HG03025 (cell line): ENCODE data around the gene PRR5.

ENCODE experiments used
- ATAC-seq: cut with Tn5 transposase; IDR thresholded peaks from one replicate; pipeline ENCODE4 v1.9.1; 2021; ENCODE audit warnings: mild to moderate bottlenecking, moderate library complexity; ENCODE audit not compliant: unreplicated experiment, low FRiP score

Gene PRR5

DNA sequence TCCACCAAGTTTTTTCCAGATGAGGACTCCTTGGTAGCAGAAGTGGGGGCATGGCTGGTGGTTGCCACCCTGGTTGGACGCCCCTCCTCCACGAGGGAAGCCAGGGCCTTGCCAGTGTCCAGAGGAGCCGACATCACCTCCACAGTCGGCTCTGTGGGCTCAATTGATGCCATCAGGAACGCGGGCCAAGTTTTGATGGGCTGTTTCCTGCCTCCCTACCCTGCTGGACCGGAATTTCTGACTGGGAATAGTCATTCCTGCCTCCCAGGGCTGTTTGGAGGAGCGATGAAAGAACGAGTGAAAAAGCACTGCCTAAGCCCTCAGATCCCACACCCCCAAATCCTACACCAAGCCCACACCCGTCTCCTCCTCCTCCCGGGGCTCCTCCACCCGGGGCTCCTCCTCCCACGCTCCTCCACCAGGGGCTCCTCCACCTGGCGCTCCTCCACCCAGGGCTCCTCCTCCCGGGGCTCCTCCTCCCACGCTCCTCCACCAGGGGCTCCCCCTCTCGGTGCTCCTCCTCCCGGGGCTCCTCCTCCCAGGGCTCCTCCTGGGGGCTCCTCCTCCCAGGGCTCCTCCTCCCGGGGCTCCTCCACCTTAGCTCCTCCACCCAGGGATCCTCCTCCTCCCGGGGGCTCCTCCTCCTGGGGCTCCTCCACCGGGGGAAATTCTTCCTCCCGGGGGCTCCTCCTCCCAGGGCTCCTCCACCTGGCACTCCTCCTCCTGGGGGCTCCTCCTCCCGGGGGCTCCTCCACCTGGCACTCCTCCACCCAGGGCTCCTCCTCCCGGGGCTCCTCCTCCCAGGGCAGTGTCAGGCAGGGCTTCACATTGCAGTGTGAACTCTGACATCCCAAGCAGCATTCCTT is 10.0 kb upstream of the PRR5 start:
- ATAC-seq, result no peak

DNA sequence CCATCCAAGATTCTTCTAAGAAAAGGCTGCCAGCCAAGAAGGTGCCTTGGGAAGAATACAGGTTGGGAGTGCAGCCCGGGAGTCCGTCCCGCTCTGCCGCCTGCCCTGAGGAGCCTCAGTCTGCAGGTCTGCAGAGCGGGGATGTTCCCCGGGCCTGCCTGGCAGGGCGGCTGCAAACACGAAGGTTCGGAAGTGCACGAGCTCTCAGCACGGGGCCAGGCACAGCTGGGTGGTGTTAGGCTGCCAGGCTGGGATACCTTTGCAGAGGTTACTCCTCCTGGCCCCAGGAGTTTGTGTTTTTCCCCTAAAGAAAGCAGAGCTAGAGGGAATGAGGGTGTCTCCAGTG is 9.4 kb upstream of the PRR5 start:
- ATAC-seq, result no peak

DNA sequence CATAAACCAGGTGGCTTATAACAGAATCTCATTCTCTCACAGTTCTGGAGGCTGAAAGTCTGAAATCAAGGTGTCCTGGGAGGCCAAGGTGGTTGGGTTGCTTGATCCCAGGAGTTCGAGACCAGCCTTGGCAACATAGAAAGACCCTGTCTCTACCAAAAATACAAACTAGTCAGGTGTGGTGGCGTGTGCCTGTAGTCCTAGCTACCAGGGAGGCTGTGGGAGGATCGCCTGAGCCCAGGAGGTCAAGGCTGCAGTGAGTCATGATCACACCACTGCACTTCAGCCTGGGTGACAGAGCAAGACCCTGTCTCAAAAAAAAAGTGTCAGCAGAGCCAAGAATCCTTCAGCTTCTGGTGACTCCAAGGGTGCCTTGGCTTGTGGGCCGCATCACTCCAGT is 8.9 kb upstream of the PRR5 start:
- ATAC-seq, result no peak

DNA sequence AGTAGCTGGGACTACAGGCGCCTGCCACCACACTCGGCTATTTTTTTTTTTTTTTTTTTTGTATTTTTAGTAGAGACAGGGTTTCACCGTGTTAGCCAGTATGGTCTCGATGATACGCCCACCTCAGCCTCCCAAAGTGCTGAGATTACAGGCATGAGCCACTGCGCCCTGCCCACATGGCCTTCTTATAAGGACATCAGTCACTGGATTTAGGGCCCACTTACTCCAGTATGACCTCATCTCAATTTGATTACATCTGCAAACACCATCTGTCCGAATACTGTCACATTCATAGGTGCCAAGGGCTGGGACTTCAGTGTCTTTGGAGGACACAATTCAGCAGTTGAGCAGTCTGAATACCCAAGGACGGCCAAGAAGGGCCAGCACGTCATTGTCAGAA is 8.2 kb upstream of the PRR5 start:
- ATAC-seq, result no peak

DNA sequence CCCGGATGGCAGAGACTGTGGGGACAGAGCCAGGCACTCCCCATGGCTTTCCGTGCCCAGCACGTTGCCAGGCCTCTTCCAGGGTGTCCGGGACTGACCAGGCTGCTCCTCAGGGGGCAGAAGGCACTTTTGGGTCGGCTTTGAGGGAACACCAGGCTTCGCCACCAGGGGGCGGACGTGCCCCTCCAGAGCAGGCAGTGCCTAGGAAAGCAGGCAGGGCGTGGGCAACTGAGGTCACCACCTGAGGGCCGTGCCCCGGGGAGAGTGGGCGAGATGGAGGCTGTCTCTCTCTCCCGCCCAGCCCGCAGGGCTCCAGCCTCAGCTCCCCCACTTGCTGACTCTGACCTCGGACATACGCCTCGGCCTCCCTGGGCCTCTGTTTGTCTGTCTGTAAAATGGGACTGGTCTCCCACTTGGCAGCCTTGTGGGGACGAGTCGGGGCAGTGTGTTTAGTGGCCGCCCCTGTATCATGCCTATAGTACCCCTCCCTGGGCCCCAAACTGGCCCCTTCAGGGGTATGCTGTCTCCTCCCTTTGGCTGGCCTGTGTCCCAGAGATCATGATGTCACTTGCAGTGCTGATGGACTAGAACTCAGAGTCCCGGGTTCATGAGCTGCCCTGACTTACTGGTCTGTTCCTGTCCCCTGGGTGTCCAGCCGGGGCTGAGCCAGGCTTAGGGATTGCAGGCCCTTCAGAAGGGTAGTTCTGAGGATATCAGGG is 4.4 kb upstream of the PRR5 start:
- ATAC-seq, result no peak

DNA sequence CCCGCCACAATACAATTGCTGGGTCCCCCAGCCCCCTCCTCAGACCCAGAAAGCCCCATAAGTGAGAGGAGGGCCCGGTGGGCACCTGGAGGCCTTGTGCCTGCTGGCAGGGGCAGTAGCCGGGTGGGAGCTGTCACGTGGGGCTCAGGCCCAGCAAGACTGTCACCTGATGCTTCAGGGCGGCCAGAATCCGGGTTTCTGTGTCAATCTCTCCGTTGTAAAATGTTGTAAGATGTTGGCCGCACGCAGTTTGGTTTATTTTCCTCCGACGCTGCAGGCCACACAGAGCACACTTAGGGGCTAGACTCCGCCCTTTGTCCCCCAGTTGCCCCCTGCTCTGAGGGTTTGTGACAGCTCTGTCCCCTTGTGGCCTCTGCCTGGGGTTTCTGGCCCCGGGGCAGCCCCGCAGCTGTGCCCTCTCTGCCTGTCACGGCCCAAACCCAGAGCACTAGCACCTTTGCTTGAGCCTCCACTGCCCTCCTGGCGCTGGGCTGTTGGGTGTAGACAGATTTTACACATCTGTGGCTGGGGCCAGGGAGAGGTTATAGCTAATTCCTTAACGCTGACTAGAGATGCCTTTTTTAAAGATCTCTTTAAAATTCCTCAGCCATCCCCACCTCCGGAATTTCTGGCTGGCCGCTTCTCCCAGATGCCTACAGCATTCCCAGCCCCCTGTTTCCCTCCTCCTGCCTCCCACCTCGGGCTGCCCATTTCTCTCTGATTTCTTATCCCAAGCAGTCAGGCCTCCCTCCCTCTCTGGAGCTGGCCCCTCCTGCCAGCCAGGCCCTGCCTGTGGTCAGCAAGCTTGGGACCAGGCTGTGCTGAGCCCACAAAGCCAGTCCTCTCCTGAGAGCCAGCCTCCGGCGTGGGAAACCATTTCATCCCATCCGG is 3.2 kb upstream of the PRR5 start:
- ATAC-seq, result no peak

DNA sequence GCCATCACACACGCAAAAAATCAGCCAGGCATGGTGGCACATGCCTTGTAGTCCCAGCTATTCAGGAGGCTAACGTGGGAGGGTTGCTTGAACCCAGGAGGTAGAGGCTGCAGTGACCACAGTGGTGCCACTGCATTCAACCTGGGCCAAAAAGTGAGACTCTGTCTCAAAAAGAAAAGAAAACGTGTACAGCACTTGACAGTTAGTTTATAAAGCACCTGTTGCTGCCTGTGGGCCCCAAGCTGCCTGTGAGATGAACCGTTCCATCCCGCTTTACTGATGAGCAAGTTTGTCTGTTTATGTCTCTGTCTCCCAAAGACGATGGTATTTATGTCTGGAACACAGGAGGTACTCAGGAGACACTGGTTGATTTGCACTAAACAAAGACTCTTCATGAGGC is 1.5 kb upstream of the PRR5 start:
- ATAC-seq, result no peak

DNA sequence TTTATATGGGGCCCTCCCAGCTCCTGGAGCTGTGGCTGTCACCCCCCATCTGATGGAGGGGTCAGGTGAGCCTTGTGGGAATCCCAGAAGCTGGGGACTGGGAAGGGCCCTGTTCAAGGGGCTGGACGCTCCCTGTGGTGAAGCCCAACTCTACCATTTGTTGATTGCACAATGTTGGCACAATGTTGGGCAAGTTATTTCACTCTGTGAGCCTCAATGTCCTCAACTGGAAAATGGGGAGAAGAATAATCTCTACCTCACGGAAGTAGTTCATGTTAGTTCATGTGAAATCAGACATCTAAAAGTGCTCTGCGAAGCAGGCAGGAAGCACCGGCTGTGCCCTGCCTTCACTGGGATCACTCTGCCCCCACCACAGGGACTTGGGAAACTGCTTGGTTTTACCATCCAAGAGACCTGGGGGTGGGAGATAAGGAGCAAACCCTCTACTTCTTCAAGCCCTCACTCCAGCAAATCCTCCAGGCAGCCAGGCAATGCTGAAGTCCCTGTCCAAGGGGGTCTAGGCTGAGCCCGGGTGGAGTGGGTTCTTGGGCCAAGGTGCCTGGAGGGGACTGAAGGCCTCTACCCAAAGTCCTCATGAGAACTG is 715 bp upstream of the PRR5 start:
- ATAC-seq, result no peak

DNA sequence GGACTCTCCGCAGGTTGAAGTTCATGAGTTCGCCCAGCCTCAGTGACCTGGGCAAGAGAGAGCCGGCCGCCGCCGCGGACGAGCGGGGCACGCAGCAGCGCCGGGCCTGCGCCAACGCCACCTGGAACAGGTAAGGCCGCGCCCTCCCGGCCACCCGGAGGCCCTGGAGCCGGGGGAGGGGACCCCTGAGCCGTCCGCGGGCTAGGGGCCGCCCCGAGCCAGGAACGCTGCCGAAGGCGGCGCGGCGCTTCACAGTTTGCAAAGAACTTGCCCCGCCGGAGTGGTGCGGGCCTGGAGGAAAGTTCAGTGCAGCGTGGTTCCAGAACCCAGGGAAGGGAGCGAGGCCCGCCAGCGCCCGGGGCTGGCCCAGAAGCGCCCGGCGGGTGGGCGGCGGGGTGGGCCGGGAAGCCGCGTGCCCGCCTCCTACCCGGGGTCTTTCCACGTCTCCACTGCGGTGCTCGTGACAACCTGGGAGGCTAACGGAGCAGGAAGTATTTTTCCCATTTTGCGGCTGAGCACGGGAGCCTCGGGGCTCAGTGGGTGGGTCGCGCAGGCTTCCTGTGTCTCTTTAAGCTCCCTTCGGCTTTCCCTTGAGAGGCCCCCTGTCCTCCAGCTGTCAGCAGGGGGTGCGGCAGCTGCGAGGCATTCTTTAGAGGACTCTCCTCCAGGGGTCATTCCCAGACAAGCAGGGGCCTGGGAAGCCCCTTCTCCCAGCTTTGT is 635 bp downstream of the PRR5 start:
- peak; percentile 29 for ATAC-seq

DNA sequence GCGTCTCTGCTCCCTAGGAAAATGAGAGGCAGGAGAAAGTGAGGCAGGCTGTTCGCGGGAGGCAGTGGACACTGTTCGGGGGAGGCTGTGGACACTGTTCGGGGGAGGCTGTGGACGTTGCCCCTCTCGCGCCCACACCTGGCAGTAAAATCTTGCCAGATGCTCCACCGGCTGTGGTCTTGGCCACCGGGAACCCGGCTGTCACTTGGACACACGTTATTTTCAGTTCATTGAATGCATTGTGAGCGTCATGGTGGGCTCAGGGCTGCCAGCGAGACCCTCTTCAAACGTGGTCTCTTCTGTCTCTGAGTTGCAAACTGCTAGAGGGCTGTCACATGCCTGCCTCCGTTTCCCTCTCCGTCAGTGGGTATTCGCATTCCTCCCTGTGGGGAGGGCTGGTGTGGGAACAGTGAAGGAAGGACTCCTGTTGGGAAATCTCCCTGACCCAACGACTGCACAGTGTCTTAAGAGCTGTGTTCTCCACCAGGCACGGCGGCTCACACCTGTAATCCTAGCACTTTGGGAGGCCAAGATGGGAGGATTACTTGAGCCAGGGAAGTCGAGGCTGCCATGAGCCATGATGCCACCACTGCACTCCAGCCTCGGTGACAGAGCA is 1.4 kb downstream of the PRR5 start:
- ATAC-seq, result no peak

DNA sequence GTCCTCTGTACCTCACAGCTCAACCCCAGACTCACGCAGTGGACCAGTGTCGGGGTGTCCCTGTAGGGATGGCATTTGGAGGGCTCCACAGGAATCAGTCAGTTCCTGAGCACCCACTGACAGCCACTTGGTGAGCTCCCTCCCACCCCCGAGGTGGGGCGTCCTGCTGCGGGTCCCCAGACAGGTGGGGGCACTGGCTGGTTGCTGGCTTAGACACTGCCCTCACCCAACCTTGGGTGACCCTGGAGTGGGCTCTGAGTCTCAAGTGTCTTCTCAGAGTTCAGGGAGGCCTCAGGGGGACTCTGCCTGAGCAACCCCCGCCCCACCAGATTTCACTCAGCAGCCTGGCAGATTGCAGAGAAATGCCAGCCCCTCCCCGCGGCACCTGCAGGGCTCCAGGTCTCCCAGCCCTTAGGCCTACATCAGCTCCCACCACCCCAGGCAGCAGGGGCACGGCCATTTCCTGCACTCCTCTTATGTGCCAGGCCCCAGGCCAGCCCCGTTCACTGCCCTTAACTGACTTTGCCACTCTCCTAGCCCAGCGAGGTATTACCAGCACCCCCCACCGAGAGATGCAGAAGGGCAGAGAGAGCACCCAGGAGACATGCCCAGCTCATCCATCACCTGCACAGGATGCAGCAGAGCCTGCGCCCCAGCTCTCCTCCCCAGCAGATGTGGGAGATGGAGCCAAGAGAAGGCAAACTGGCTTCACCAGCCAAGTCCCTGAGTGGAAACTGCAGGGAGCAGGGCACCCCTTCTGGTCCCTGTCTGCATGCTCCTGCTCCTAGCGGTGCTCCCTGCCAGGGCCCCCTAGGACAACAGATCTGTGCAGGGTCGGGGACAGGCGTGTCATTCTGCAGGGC is 2.4 kb downstream of the PRR5 start:
- no peak for ATAC-seq

DNA sequence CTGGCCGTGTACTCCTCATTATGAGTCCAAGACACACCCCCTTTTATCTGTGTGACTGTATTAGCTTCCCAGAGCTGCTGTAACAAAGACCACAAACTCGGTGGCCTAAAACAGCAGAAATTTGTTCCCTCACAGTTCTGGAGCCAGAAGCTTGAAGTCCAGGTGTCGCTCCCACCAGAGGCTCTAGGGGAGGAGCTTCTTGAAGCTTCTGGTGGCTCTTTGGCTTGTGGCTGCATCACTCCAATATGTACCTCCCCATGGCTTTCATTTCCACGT is 3.0 kb downstream of the PRR5 start:
- ATAC-seq, result no peak

DNA sequence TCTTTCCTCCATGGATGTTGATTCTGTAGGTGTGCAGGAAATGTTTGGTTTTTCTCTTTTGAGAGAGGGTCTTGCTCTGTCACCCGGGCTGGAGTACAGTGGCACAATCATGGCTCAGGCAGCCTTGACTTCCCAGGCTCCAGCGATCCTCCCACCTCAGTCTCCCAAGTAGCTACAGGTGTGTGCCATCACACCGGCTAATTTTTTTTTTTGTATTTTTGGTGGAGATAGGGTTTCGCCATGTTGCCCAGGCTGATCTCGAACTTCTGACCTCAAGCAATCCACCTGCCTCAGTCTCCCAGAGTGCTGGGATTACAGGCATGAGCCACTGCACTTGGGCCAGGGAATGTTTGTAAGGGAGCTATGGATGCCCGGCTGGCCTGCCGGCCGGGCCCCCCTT is 4.5 kb downstream of the PRR5 start:
- ATAC-seq, result no peak

DNA sequence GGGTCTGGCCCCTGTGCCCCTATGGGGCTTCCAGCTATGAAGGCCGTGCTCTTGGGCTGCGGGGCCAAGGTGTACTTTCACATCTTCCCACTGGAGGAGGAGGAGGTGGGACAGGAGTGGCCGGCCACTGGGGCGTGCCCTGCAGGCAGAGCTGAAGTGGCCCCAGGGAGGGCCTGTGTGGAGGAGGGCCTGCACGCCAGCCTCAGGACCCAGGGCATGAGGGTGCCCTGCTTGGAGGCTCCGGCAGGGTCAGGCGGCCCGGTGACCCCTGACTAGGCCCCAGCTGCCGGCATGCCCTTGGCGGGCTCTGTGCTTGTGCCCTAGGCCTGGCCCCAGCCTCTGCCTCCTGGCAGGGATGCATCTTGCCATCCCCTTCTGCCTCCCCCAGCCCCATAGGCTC is 5.2 kb downstream of the PRR5 start:
- no peak for ATAC-seq

DNA sequence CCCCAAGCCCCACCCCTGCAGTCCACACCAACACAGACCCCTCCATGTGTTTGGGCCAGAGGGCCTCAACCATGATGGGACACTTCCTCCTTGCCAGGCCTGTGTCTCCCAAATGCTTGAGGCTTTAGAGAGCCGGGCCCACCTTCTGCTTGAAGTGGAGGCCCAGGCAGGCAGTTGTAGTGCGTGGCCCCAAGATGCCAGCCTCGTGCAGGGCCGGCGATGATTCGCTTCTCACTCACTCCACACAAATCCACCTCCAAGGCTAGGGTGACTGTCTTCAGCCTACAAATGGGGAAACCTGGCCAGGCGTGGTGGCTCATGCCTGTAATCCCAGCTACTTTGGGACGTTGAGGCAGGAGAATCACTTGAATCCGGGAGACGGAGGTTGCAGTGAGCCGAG is 5.7 kb downstream of the PRR5 start:
- ATAC-seq, result no peak

DNA sequence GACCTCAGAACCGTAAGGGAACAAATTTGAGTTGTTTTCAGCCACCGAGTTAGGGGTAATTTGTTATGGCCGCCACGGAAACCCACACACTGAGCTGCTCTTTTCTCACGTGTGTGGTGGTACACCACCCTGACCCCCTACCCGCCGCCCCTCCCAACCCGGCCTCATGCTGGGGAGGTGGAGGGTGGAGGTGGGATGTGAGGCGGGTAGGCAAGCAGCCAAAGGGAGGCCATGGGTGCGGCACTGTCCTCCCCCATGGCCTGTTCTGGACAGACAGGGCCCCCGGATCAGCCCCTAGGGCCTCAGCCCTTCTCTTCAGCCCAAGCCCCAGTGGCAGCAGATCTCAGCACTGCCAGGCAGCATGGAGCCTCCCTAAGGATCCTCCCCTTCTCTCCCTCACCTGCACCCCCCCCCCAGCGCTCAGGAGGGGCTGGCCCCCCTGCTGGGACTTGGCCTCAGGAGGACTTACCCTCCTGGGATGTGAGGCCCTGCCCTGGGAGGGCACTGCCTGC is 7.9 kb downstream of the PRR5 start:
- no peak for ATAC-seq

DNA sequence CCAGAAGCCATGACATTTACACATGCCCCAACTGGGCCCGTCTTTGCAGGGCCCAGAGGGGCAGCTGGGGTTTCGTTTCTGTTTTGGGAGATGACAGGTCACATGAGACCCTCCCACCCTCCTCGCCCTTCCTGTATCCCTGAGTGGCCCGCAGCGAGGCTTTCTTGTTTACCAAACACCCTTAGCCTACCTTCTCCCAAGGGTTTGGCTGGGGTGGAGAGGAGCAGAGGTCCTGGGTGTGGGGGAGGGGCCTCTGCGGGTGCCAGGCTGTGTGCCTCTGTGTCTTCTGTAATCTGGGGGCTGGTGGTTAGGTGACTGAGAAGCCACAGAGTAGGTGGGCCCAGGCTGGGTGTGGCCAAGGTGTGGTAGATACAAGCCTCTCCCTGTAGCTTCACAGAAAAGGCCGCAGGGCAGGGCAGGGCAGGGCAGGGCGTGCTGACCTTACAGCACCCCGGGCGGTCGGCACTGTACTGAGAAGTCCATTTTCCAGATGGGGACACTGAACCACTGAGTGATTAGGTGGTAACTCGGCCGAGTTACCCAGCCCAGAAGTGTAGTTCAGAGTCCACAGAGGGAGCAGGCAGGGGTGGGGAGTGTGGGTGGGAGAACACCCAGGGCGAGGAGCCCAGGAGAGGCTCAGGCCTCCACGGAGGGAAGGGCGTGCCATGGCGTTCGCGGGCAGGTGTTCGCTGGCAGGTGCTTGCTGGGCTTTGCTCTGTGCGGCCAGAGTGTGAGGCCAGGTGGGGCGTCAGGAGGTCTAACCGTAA is 8.7 kb downstream of the PRR5 start:
- ATAC-seq, result no peak

DNA sequence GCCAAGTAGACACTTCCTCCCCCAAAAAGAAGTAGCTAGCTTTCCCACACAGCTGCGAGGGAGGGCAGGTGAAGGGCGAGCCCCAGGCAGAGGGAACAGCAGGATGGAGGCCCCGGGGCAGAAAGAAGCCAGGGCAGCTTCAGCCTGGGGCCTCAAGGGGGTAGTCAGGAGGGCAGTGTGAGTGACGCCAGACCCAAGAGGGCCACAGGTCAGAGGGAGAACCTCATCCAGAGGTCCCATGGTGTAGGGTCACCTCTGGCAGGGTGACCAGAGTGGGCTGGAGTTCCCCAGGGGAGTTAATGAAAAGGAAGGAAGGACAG is 9.2 kb downstream of the PRR5 start:
- ATAC-seq, result no peak
